Peyer's patch (tissue), 4 donors: ENCODE results near the gene TPRKB.
"Not testable (repeated sequence)": the region's sequence is repeated elsewhere in the genome, so short reads cannot be mapped to it uniquely, and the experiment has no call there.

Experiments
- POLR2A ChIP-seq, 2 donors: fragments of 450-650 bp; IDR thresholded peaks; one replicate each; pipeline ENCODE4 v1.5.1; 2017; ENCODE audit warnings: antibody characterized with exemption in 2 of 2, mild to moderate bottlenecking in 2 of 2, moderate library complexity in 2 of 2
- TF ChIP-seq, protein P1 (sequence below), 6 experiments: fragments of 450-650 bp in 4 of 6; fragments of 200-600 bp in 2 of 6; sonication (generic) in 1 of 6; IDR thresholded peaks; one replicate each; pipeline ENCODE4 v1.5.1; 2017 to 2019; ENCODE audit warnings: antibody characterized with exemption in 6 of 6, mild to moderate bottlenecking in 3 of 6, moderate library complexity in 1 of 6

DNA sequence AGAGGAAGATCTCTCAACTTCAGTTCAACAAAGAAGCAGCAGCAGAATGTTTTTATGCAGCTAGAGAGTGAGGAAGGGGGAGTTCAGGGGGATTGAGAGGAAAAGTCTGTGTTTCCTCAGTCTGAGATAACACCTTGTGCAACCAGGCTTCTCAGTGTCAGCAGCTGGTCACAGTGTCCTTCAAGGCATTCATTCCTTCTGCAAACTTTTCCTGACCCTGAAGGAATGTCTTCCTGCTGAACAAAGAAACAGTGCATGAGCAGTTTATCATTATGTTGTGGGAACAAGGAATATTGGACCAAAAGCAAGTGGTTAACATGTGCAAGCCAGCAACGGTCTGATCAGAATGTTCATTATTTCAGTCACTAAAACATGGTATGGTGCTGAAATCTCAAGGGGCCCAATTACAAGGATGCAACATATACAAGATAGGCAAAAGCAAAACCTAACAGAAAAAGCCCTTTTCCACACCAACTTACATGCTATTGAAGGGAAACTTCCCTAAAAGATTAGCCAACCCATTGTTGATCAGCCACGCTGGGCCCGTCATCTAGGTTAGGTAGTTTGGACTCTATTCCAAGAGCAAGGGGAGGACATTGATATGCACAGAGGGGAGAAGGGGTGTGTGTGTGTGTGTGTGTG is 34.2 kb downstream of the TPRKB start:
- TF ChIP-seq, protein P1, sequence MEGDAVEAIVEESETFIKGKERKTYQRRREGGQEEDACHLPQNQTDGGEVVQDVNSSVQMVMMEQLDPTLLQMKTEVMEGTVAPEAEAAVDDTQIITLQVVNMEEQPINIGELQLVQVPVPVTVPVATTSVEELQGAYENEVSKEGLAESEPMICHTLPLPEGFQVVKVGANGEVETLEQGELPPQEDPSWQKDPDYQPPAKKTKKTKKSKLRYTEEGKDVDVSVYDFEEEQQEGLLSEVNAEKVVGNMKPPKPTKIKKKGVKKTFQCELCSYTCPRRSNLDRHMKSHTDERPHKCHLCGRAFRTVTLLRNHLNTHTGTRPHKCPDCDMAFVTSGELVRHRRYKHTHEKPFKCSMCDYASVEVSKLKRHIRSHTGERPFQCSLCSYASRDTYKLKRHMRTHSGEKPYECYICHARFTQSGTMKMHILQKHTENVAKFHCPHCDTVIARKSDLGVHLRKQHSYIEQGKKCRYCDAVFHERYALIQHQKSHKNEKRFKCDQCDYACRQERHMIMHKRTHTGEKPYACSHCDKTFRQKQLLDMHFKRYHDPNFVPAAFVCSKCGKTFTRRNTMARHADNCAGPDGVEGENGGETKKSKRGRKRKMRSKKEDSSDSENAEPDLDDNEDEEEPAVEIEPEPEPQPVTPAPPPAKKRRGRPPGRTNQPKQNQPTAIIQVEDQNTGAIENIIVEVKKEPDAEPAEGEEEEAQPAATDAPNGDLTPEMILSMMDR (IDR thresholded peaks at IDR 0.05), result not testable (repeated sequence)
- not testable (repeated sequence) for TF ChIP-seq POLR2A (IDR thresholded peaks at IDR 0.05)
